Measurements from ENCODE around the gene GPR82.

Gene GPR82

GRCh38 chrX:41761169-41761568 lies 37.2 kb downstream of the GPR82 start:
- H3K4me2 ChIP-seq (ENCODE audit: low read length), result no peak overlapping the region
- no peaks in the 10 kb centered on the region for H3K9me3 ChIP-seq (ENCODE audit: insufficient read depth, low read length)
- peaks cover 10% of the 10 kb centered on the region; the same call in 1 of the 2 replicates for H4K20me1 ChIP-seq (ENCODE audit: insufficient read depth, low read length)
- H3K4me3 ChIP-seq (ENCODE audit: low read length), result no peak overlapping the region
- no peaks in the 10 kb centered on the region for H3K36me3 ChIP-seq (replicated peaks; ENCODE audit: low read depth, low read length)
- no peak overlapping the region for H3K27ac ChIP-seq (ENCODE audit: low read length)
- H3K4me1 ChIP-seq (ENCODE audit: low read length), result no peaks in the 10 kb centered on the region
- TF ChIP-seq CTCF (IDR thresholded peaks at IDR 0.05; ENCODE audit: low read depth, low read length) (no peak), EZH2phosphoT487 (IDR thresholded peaks at IDR 0.05; ENCODE audit: low read depth) (no peak)
- no peaks in the 10 kb centered on the region for H3K79me2 ChIP-seq (ENCODE audit: low read length)
- H2AFZ ChIP-seq (ENCODE audit: low read depth, low read length), result no peak overlapping the region
- H3K9ac ChIP-seq (ENCODE audit: low read length), result no peak overlapping the region
- no peaks in the 10 kb centered on the region for H3K27me3 ChIP-seq (ENCODE audit: low read depth, low read length)

GRCh38 chrX:41761702-41762101 lies 37.7 kb downstream of the GPR82 start:
- no peaks in the 10 kb centered on the region for H3K79me2 ChIP-seq (ENCODE audit: low read length)
- no peaks in the 10 kb centered on the region for H3K27me3 ChIP-seq (ENCODE audit: low read depth, low read length)
- no peaks in the 10 kb centered on the region for H3K36me3 ChIP-seq (replicated peaks; ENCODE audit: low read depth, low read length)
- H3K4me3 ChIP-seq (ENCODE audit: low read length), result no peak overlapping the region
- no peak overlapping the region for H2AFZ ChIP-seq (ENCODE audit: low read depth, low read length)
- peaks cover 10% of the 10 kb centered on the region; the same call in 1 of the 2 replicates for H4K20me1 ChIP-seq (ENCODE audit: insufficient read depth, low read length)
- no peak for TF ChIP-seq CTCF (IDR thresholded peaks at IDR 0.05; ENCODE audit: low read depth, low read length)
- no peak for TF ChIP-seq EZH2phosphoT487 (IDR thresholded peaks at IDR 0.05; ENCODE audit: low read depth)
- no peaks in the 10 kb centered on the region for H3K9me3 ChIP-seq (ENCODE audit: insufficient read depth, low read length)
- H3K4me2 ChIP-seq (ENCODE audit: low read length), result no peak overlapping the region
- no peak overlapping the region for H3K27ac ChIP-seq (ENCODE audit: low read length)
- no peak overlapping the region for H3K9ac ChIP-seq (ENCODE audit: low read length)
- no peaks in the 10 kb centered on the region for H3K4me1 ChIP-seq (ENCODE audit: low read length)

- H3K9ac ChIP-seq (ENCODE audit: low read length), result no peak overlapping the region
- no peaks in the 10 kb centered on the region; the same call in 1 of the 2 replicates for H3K79me2 ChIP-seq (ENCODE audit: low read length)
- H3K27me3 ChIP-seq (ENCODE audit: low read depth, low read length), result no peaks in the 10 kb centered on the region
- no peaks in the 10 kb centered on the region for H4K20me1 ChIP-seq (ENCODE audit: insufficient read depth, low read length)
- H3K27ac ChIP-seq (ENCODE audit: low read length), result no peak overlapping the region
- peaks cover 17% of the 10 kb centered on the region for H3K4me1 ChIP-seq (ENCODE audit: low read length)
- H3K9me3 ChIP-seq (ENCODE audit: insufficient read depth, low read length), result no peaks in the 10 kb centered on the region
- no peaks in the 10 kb centered on the region for H3K36me3 ChIP-seq (replicated peaks; ENCODE audit: low read depth, low read length)
- H3K4me3 ChIP-seq (ENCODE audit: low read length), result no peak overlapping the region
- no peak overlapping the region for H3K4me2 ChIP-seq (ENCODE audit: low read length)
- TF ChIP-seq CTCF (IDR thresholded peaks at IDR 0.05; ENCODE audit: low read depth, low read length), result no peak
- TF ChIP-seq EZH2phosphoT487 (IDR thresholded peaks at IDR 0.05; ENCODE audit: low read depth), result no peak
- H2AFZ ChIP-seq (ENCODE audit: low read depth, low read length), result no peak overlapping the region
Observed at GRCh38 chrX:41779030-41779564, 55.1 kb downstream of the GPR82 start.
